SJCRH30 (cell line): ENCODE data around the gene ARSK. TPM values are rescaled to one million over a fixed set of nuclear protein-coding genes. Genes with fewer than 3 reads are reported as not detected.
"Not testable (repeated sequence)": the region's sequence is repeated elsewhere in the genome, so short reads cannot be mapped to it uniquely, and the experiment has no call there.

ENCODE experiments used
- DNase-seq, 2 experiments: peaks; one replicate each; pipeline ENCODE4 v3.0.0-alpha.2; 2015 to 2020
- H3K27ac ChIP-seq: fragments of 250-450 bp; sonication (Bioruptor Pico); 2 replicates; pipeline ENCODE4 v1.5.1; 2020; ENCODE audit warnings: mild to moderate bottlenecking, moderate library complexity
- H3K27me3 ChIP-seq: fragments of 250-450 bp; sonication (Bioruptor Pico); 2 replicates; pipeline ENCODE4 v1.5.1; 2020; ENCODE audit warnings: mild to moderate bottlenecking, moderate library complexity
- H3K36me3 ChIP-seq: fragments of 250-450 bp; sonication (Bioruptor Pico); 2 replicates; pipeline ENCODE4 v1.5.1; 2020; ENCODE audit warnings: mild to moderate bottlenecking, moderate library complexity
- H3K4me1 ChIP-seq: fragments of 250-450 bp; sonication (Bioruptor Pico); 2 replicates; pipeline ENCODE4 v1.5.1; 2020; ENCODE audit warnings: mild to moderate bottlenecking, moderate library complexity
- H3K4me3 ChIP-seq: fragments of 250-450 bp; sonication (Bioruptor Pico); 2 replicates; pipeline ENCODE4 v1.5.1; 2020; ENCODE audit warnings: mild to moderate bottlenecking, moderate library complexity
- H3K9me3 ChIP-seq: fragments of 250-450 bp; sonication (Bioruptor Pico); replicated peaks from 2 replicates; pipeline ENCODE4 v1.5.1; 2020; ENCODE audit warnings: mild to moderate bottlenecking, moderate library complexity
- total RNA-seq: library from RNA; depleted of rRNA; stranded (reverse); fragments of >200 nt; shearing (Covaris generic); gene quantifications from 2 replicates; pipeline ENCODE4 v1.2.3, GENCODE V29; 2014

The ARSK gene
- total RNA-seq, 1 experiment from 2014 or later, result 15.7 TPM

DNA sequence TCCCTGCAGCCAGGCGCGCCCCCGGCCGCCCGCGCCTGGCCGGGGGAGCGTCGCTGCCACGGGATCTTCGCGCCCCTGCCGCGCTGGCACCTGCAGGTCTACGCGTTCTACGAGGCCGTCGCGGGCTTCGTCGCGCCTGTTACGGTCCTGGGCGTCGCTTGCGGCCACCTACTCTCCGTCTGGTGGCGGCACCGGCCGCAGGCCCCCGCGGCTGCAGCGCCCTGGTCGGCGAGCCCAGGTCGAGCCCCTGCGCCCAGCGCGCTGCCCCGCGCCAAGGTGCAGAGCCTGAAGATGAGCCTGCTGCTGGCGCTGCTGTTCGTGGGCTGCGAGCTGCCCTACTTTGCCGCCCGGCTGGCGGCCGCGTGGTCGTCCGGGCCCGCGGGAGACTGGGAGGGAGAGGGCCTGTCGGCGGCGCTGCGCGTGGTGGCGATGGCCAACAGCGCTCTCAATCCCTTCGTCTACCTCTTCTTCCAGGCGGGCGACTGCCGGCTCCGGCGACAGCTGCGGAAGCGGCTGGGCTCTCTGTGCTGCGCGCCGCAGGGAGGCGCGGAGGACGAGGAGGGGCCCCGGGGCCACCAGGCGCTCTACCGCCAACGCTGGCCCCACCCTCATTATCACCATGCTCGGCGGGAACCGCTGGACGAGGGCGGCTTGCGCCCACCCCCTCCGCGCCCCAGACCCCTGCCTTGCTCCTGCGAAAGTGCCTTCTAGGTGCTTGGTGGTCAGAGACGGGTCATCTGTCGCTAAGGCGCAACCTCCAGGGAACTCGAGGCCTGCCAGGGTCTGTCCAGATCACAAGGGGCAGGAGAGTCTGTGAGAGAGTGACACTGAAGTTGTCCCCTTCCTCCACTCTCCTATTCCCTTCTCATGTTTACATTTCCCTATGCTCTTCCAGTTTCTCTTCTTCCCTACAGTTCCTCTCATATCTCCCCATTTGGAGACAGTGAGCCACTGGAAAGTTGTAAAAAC, 66.3 kb downstream of the ARSK start:
- Histone ChIP-seq H3K27me3 (no peaks in the 10 kb centered on the region), H3K4me3 (no peak overlapping the region), H3K27ac (no peak overlapping the region), H3K4me1 (no peaks in the 10 kb centered on the region), H3K36me3 (no peaks in the 10 kb centered on the region), H3K9me3 (0 out of 2 replicates have a peak, but pooled peaks cover 3% of the 10 kb centered on the region)
- no peak for DNase-seq

DNA sequence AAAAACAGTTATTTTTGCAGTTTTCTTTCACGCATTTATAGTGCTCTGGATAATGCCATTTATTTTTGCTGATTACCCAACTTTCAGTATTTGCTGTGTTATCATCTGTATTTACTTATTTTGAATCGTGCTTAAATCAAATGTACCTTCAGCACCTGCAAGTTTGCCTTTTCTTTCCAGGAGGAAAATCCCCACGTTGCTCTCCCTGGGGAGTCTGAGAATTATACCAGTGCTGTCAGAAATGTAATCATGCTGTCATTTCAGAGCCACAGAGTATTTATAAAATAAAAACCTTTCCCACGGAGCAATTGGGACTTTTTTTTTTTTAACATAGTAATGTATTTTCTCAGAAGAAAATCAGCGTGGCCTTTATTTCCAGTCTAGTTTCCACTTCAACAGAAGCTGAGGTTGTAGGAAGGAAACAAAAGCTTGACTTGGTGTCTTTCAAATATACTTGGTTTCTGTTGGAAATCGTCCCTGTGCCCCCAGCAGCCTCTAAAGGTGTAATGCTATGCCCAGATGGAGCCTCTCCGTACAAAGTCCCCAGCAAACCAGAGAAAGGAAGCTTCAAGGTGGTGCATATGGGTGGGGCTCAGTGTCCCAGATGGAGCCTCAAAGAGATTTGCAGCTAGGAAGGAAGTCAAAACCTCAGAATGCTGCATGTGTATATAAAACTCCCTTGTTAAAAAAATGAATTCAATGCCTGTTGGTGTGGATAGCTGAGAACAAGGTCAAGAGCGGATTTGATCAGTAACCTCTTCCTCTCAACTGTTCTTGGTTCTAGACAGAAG, 67.1 kb downstream of the ARSK start:
- DNase-seq, result no peak

DNA sequence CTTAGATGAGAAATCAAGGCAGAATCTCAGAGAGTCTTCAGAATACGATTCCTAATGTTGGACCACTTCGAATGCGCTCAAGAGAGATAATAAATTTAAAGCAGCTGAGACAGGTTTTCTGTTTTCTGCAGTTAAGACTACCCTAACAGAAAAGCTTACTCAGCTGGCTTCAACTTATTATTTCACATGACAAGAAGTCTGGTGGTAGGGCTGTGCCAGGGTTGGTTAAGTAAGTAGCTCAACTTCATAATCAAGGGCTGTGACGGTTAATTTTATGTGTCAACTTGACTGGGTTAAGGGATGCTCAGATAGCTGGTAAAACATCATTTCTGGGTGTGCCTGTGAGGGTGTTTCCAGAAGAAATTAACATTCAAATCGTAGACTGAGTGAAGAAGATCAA, 68.8 kb downstream of the ARSK start:
- Histone ChIP-seq H3K27ac (no peak overlapping the region), H3K36me3 (no peaks in the 10 kb centered on the region), H3K27me3 (no peaks in the 10 kb centered on the region), H3K4me3 (no peak overlapping the region), H3K9me3 (0 out of 2 replicates have a peak, but pooled peaks cover 3% of the 10 kb centered on the region), H3K4me1 (no peaks in the 10 kb centered on the region)
- DNase-seq, result no peak

More for the DNA sequence above, 67.1 kb downstream of the ARSK start:
- H3K4me1 ChIP-seq, result no peaks in the 10 kb centered on the region
- H3K36me3 ChIP-seq, result no peaks in the 10 kb centered on the region
- 0 out of 2 replicates have a peak, but pooled peaks cover 3% of the 10 kb centered on the region for H3K9me3 ChIP-seq
- no peak overlapping the region for H3K4me3 ChIP-seq
- no peaks in the 10 kb centered on the region for H3K27me3 ChIP-seq
- H3K27ac ChIP-seq, result no peak overlapping the region

DNA sequence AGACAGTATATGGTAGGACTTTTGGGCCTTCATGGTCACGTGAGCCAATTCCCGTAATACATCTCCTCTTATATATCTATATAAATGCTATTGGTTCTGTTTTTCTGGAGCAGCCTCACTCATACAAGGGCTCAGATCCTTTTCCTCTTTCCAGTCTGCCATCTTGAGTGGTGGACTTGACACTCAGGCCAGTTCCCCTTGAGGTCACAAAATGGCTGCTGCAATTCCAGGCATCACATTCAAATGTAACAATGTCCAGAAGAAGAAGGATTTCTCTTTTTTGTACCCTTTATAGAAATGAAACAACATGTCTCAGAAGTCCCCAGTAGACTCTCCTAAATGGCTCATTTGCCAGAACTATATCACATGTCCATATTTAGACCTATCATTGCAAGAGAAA, 69.5 kb downstream of the ARSK start:
- DNase-seq, result no peak
- Histone ChIP-seq H3K4me1 (no peaks in the 10 kb centered on the region), H3K9me3 (0 out of 2 replicates have a peak, but pooled peaks cover 3% of the 10 kb centered on the region), H3K27ac (no peak overlapping the region), H3K36me3 (no peaks in the 10 kb centered on the region), H3K4me3 (no peak overlapping the region), H3K27me3 (no peaks in the 10 kb centered on the region)

DNA sequence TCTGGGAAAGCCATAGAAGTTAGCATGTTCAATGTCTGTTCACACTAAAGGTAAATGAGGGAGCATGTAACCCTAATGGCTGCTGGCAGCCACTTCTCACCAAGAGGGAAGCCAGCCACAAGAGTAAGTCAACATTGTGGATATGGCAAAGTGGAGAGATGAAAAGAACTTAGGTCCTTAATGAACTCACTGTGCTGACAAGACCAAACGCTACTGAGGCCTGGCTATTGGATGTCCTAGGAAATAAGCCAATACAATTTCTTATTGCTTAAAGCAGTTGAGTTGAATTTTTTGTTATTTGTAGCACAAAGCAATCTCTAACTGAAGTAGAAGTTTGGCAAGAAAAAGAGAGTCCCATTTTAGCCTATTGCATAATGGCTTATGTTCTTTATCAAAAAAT, 71.8 kb downstream of the ARSK start:
- Histone ChIP-seq H3K9me3 (0 out of 2 replicates have a peak, but pooled peaks cover 3% of the 10 kb centered on the region), H3K27ac (no peak overlapping the region), H3K36me3 (no peaks in the 10 kb centered on the region), H3K27me3 (no peaks in the 10 kb centered on the region), H3K4me1 (0 out of 2 replicates have a peak, but pooled peaks cover 5% of the 10 kb centered on the region), H3K4me3 (no peak overlapping the region)
- no peak for DNase-seq

DNA sequence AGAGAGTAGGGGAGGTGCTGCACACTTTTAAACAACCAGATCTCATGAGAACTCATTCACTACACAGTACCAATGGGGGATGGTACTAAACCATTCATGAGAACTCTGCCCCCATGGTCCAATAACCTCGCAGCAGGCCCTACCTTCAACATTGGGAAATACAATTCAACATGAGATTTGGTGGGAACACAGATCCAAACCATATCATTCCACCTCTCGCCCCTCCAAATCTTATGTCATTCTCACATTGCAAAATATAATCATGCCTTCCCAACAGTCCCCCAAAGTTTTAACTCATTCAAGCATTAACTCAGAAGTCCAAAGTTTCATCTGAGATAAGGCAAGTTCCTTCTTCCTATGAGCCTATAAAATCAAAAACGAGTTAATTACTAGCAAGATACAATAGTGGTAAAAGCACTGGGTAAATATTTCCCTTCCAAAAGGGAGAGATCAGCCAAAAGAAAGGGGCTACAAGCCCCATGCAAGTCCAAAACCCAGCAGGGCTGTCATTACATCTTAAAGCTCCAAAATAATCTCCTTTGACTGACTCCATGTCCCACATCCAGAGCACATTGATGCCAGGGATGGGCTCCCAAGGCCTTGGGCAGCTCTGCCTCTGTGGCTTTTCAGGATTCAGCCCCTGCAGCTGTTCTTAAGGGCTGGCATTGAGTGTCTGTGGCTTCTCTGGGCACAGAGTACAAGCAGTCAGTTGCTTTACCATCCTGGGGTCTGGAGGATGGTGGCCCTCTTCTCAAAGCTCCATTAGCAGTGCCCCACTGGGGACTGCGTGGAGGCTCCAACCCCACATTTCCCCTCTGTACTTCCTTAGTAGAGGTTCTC, 73.3 kb downstream of the ARSK start:
- Histone ChIP-seq H3K36me3 (no peaks in the 10 kb centered on the region), H3K4me3 (no peak overlapping the region), H3K27ac (no peak overlapping the region), H3K4me1 (0 out of 2 replicates have a peak, but pooled peaks cover 5% of the 10 kb centered on the region), H3K27me3 (no peaks in the 10 kb centered on the region), H3K9me3 (0 out of 2 replicates have a peak, but pooled peaks cover 3% of the 10 kb centered on the region)
- DNase-seq, result no peak

DNA sequence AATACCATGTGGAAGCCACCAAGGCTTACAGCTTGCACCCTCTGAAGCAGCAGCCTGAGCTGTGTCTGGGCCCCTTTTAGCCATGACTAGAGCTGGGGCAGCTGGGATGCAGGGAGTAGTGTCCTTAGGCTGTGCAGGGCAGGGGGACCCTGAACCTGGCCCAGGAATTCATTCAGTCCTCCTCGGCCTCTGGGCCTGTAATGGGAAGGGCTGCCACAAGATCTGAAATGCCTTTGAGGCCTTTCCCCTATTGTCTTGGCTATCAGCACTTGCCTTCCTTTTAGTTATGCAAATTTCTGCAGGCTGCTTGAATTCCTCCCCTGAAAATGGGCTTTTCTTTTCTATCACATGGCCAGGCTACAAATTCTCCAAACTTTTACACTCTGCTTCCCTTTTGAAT, 74.0 kb downstream of the ARSK start:
- Histone ChIP-seq H3K27me3 (no peaks in the 10 kb centered on the region), H3K27ac (no peak overlapping the region), H3K36me3 (no peaks in the 10 kb centered on the region), H3K4me1 (0 out of 2 replicates have a peak, but pooled peaks cover 5% of the 10 kb centered on the region), H3K9me3 (0 out of 2 replicates have a peak, but pooled peaks cover 3% of the 10 kb centered on the region), H3K4me3 (no peak overlapping the region)
- no peak for DNase-seq

DNA sequence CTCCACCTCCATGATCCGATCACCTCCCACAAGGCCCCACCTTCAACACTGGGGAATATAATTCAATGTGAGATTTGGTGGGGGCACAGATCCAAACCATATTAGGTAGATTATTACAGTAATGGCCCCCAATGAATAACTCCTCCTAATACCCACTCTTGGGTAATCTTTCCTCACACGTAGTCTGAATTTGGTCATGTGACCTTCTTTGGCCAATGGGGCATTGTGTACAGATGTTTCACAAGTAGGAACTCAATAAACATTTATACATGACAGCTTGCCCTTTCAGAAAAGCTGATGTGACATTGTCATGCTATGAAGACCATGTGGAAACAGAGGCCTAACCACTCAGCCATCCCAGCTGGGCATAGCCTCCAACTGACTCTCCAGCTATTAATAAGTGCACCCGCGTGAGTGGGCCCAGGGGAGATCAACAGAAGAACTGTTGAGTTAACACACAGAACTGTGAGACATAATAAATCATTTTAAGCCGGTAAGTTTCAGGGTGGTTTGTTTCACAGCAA, 75.6 kb downstream of the ARSK start:
- H3K27me3 ChIP-seq, result no peaks in the 10 kb centered on the region
- no peaks in the 10 kb centered on the region for H3K9me3 ChIP-seq
- no peak overlapping the region for H3K4me3 ChIP-seq
- peaks cover 7% of the 10 kb centered on the region; the same call in 1 of the 2 replicates for H3K4me1 ChIP-seq
- DNase-seq, result no peak
- H3K27ac ChIP-seq, result no peak overlapping the region
- H3K36me3 ChIP-seq, result no peaks in the 10 kb centered on the region

DNA sequence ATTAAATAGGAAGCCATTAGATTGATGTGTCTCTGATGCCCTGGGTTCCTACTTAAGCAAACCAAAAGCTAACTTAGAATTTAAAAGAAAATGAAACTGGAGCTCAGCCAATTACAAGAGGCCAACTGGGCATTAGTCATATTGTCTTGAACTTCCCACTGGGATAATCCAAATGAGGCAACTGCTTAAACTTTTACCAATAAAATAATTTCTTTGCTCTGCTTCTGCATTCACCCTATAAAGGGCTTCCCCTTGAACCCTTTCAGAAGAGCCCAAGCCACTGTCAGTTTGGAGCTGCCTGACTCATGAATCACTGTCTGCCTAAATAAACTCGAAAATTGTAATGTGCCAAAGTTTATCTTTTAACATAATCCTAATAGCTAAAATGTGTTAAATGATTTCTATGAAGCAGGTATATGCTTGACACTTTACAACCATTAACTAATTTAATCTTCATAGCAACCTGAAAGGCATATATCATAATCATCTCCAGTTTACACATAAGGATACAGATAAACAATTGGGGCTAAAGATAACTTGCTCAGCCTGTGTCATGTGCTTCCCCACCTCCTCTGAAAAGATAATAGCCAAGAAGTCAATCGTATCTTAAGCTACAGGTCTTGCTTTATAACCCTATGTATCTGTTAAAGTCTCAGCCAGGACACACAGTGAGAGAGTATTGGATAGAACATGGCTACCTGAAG, 76.5 kb downstream of the ARSK start:
- no peaks in the 10 kb centered on the region for H3K27me3 ChIP-seq
- H3K9me3 ChIP-seq, result no peaks in the 10 kb centered on the region
- H3K36me3 ChIP-seq, result no peaks in the 10 kb centered on the region
- H3K4me3 ChIP-seq, result no peak overlapping the region
- no peak overlapping the region for H3K27ac ChIP-seq
- DNase-seq, result no peak
- H3K4me1 ChIP-seq, result peaks cover 10% of the 10 kb centered on the region; the same call in 1 of the 2 replicates

DNA sequence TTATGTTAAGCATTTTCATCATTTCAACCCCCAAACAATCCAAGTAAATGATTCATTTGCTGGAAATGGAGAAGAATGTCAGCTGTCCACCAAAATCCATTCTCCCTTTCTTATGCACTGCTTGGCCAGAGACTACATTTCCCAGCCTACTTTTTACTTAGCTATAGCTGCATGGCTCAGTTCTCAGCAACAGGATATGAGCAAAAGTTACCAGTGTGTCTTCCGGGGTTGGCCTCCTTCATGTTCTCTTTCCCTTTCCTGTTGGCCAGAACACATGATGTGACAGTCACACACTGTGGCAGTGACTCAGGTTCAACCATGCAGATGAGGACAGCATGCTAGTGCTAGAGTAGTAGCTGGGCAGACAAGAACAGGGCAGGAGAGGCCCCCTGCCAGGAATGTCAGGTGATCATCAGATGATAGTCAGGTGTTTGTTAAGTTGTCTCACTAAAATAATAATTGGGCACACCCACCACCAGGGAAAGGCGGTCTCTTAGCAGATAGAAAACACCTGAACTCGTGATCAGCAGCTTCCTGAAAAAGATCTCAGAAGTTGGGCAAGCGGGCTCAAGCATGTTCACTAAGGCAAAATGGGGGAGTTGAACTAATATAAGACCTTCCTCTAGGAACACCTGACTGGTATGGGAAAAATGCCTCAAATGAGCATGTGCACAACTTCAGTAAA, 77.2 kb downstream of the ARSK start:
- H3K27ac ChIP-seq, result no peak overlapping the region
- no peak overlapping the region for H3K4me3 ChIP-seq
- no peak for DNase-seq
- H3K36me3 ChIP-seq, result no peaks in the 10 kb centered on the region
- no peaks in the 10 kb centered on the region for H3K9me3 ChIP-seq
- no peaks in the 10 kb centered on the region for H3K27me3 ChIP-seq
- H3K4me1 ChIP-seq, result peaks cover 10% of the 10 kb centered on the region; the same call in 1 of the 2 replicates

DNA sequence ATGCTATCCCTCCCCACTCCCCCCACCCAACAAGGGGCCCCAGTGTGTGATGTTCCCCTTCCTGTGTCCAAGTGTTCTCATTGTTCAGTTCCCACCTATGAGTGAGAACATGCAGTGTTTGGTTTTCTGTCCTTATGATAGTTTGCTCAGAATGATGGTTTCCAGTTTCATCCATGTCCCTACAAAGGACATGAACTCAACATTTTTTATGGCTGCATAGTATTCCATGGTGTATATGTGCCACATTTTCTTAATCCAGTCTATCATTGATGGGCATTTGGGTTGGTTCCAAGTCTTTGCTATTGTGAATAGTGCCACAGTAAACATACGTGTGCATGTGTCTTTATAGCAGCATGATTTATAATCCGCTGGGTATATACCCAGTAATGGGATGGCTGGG, 78.0 kb downstream of the ARSK start:
- not testable (repeated sequence) for H3K4me3 ChIP-seq, H3K9me3 ChIP-seq, H3K27me3 ChIP-seq, H3K4me1 ChIP-seq, H3K36me3 ChIP-seq, DNase-seq, H3K27ac ChIP-seq

DNA sequence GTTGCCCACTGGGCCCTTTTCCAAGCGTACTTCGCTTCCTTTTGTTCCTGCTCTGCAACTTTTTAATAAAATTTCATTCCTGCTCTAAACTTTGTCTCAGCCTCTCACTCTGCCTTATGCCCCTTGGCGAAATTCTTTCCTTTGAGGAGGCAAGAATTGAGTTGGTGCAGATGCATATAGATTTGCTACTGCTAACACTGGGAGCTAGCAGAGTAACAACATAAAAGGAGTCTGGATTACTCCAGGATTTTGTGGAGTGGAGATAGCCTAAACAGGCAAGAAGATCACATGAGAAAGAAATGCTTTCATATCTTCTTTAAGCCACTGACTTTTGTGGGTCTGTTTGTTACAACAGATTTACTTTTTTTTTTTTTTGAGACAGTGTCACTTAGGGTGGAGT, 78.8 kb downstream of the ARSK start:
- no peak overlapping the region for H3K27ac ChIP-seq
- peaks cover 10% of the 10 kb centered on the region; the same call in 1 of the 2 replicates for H3K4me1 ChIP-seq
- no peaks in the 10 kb centered on the region for H3K36me3 ChIP-seq
- H3K9me3 ChIP-seq, result no peaks in the 10 kb centered on the region
- H3K4me3 ChIP-seq, result no peak overlapping the region
- DNase-seq, result no peak
- H3K27me3 ChIP-seq, result no peaks in the 10 kb centered on the region

DNA sequence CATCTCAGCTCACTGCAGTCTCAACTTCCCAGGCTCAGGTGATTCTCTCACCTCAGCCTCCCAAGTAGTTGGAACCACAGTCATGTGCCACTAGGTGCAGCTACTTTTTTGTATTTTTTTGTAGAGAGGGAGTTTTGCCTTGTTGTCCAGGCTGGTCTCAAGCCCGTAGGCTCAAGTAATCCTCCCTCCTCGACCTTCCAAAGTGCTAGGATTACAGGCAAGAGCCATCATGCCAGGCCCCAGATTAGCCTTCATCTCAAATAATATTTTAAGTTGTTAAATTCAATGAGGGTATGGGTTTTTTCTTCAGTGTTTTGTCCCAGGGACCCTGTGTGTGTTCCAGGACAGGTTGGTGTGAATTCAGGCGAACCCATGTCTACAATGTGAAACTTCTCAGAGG, 79.2 kb downstream of the ARSK start:
- Histone ChIP-seq H3K4me3 (no peak overlapping the region), H3K27me3 (no peaks in the 10 kb centered on the region), H3K4me1 (peaks cover 10% of the 10 kb centered on the region; the same call in 1 of the 2 replicates), H3K36me3 (no peaks in the 10 kb centered on the region), H3K27ac (no peak overlapping the region), H3K9me3 (no peaks in the 10 kb centered on the region)
- no peak for DNase-seq
